Hippocampal formation (tissue), 2 donors: Measurements from ENCODE around the gene DNAH14.
"Not testable (repeated sequence)": the region's sequence is repeated elsewhere in the genome, so short reads cannot be mapped to it uniquely, and the experiment has no call there.

Source experiments
- DNase-seq, 2 donors: peaks; one replicate each; lab custom pipeline; 2025; lab: John Stamatoyannopoulos, UW

Gene DNAH14

DNA sequence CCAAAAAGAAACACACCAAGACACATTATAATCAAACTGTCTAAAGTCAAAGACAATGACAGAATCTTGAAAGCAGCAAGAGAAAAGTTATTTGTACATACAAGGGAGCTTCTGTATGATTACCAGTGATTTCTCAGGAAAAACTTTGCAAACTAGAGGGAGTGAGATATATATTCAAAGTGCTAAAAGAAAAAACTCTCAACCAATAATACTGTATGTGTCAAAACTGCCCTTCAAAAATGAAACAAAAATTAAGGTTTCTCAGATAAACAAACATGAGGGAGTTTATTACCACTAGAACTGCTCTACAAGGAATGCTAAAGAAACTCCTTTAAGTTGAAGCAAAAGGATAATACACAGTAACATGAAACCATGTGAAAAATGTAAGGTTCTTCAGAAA lies 418.9 kb downstream of the DNAH14 start:
- DNase-seq, result no peak

DNA sequence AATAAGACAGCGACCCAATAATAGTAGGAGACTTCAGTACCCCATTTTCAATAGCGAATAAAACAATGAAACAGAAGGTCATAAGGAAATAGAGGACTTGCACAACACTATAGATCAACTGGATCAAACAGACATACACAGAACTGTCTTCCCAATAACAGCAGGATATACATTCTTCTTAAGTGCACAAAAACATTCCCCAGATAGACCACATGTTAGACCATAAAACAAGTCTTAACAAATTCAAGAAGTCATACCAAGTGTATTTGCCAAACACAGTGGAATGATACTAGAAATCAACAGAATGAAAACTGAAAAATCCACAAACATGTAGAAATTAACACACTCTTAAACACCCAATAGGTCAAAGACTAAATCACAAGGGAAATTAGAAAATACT lies 420.4 kb downstream of the DNAH14 start:
- DNase-seq, result no peak

DNA sequence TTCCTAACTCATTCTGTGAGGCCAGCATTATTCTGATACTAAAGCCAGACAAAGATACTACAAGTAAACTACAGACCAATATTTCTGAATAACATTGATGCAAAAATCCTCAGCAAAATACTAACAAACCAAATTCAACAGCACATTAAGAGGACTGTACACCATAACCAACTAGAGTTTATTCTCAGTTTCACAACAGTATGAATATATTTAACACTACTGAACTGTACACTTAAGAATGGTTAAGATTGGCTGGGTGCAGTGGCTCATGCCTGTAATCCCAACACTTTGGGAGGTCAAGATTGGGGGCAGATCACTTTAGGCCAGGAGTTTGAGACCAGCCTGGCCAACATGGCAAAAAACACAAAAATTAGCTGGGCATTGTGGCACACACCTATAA lies 421.4 kb downstream of the DNAH14 start:
- DNase-seq, result no peak

DNA sequence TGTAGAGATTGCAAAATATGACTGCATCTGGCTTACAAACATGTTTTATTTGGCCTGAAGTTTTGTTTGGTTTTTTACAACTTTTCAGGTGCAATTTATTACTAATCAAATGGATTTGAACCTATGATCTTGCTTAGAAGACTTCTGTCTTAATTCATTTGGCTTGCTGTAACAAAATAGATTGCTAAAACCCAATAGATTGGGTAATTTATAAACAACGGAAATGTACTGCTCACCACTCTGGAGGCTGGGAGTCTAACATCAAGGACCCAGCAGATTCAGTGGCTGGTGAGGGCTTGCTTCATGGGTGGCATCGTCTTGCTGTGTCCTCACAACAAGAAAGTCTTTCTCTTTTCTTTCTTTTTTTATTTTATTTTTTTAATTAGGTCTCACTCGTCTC lies 425.4 kb downstream of the DNAH14 start:
- DNase-seq, result no peak

DNA sequence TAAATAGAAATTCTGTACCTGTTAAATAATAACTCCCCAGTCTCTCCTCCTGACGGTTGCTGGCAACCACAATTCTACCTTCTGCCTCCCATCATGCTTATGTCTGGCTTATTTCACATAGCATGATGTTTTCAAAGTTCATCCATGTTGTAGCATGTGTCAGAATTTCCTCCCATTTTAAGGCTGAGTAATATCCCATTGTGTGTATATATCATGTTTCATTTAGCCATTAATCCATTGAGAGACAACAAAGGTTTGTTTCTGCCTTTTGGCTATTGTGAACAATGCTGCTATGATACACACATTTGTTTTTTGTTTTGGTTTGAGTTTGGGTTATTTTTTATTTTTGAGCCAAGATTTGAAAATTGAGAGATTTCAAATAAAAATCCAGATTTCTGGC lies 426.4 kb downstream of the DNAH14 start:
- no peak for DNase-seq

DNA sequence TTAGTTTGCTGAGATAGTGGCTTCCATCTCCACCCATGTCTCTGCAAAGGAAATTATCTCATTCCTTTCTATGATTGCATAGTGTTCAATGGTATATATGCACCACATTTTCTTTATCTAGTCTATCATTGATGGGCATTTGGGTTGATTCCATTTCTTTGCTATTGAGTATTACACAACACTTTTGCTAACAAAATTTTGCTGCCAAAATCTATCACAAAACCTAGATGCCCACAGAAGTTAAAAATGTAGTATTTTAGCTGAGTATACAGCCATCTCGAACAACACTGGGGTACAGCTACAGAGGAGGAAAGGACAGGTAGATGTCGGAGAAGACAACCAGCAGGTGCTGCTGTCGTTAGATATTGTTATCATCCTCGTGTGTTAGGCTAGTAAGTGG lies 430.6 kb downstream of the DNAH14 start:
- no peak for DNase-seq

DNA sequence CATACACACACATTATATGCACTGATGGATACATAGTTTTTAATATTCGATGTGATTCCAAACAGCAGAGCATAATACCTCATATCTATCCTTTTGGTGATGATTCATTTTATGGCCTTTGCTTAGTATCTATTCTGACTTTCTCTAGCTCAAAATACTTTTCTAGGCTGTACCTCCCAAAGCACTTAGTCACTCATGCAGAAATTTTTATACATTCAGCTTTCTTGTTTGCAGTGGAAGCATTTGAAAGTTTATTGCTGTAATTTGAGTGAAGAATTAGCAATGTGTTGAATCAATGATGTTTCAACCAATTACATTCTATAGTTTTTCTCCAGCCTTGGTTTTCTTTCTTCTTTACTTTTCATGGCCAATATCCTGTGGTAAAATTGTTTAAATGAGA lies 431.7 kb downstream of the DNAH14 start:
- no peak for DNase-seq

DNA sequence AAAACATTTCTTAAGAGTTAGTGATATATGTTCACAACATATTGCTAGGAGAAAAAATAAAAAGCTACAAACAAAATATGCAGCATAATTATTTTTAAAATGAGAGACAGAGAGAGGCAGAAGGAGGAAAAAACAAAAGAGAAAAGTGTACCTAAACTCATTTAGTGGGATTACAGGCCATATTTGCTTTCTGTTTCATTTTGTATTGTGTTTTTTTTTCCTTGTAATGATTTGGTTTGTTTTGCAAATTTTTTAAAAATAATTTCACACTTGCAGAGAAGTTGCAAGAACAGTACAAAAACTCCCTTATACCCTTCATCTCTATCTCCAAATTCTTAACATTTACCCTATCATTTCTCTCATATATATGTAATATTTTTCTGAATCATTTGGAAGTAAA lies 433.3 kb downstream of the DNAH14 start:
- no peak for DNase-seq

DNA sequence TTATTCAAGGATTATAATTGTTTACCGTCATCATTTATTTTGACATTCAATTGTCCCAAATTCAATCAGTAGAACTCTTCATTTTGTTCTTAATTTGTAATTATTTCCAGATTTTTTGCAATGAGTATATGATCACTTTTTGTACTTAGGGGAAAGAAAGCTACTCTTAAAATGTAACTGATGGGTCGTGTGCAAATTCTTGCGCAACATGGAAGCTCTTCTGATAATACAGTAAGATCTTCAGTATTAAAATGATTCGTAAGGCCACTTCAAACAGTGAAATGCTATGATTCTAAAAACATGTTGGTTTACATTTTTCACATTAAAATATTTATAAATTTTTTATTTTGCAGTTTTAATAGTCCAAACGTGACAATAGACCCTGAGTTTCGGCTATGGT lies 435.0 kb downstream of the DNAH14 start:
- DNase-seq, result no peak

DNA sequence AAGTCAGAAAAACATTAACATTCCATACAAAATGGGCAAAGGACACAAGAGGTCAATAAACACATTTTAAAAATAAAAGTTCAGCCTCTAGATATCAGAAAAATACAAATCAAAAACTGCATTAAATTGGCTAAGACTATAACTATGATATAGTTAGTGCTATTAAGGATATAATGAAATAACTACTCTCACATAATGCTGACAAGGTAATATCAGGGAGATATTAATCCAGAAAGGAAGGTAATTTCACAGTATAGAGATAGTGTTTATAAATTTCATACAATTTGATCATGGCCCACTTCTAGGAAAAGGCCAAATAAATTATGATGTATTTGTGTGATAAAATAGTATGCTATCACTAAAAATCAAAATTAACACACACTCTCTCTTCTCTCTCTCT lies 436.5 kb downstream of the DNAH14 start:
- no peak for DNase-seq

DNA sequence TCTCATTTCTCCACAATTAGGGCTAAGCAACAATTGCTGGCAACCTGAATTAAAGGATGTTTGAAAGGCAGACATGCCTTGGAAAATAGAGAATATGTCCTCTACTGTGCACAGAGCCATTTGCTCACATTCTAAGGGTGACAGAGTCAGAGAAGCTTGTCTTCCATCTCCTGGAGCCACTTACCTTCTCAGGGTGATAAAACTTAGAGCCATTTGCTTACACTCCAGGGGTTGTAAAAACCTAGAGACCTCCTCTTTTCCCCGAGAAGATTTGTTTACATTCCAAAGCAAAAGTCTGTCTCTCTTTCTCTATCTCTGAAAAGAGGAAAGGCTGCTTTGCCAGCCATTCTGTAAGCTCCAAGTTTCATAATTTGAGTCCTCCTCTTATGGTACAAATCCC lies 437.1 kb downstream of the DNAH14 start:
- no peak for DNase-seq

DNA sequence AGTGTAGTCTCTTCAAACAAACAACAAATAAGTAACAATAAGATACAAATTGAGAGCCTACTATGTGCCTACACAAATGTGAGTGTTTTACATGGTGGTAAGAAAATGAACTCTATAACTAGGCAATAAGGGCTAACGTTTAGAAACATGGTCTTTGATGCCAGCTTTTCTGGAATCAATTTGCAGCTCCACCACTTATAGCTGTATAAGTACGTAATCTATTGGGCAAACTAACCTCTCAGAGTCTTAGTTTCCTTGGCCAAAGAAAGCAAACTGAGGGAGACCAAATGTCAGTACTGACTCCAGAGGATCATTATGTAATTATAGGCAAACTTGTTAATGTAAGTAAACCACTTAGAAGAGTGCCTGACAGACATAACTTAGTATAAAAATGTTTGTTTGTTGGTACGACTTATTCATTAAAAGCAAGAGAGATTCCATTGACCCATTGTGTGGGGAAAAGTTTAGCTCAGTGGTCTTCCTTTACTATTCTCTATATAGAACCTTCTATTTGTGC lies 438.6 kb downstream of the DNAH14 start:
- DNase-seq, result no peak

DNA sequence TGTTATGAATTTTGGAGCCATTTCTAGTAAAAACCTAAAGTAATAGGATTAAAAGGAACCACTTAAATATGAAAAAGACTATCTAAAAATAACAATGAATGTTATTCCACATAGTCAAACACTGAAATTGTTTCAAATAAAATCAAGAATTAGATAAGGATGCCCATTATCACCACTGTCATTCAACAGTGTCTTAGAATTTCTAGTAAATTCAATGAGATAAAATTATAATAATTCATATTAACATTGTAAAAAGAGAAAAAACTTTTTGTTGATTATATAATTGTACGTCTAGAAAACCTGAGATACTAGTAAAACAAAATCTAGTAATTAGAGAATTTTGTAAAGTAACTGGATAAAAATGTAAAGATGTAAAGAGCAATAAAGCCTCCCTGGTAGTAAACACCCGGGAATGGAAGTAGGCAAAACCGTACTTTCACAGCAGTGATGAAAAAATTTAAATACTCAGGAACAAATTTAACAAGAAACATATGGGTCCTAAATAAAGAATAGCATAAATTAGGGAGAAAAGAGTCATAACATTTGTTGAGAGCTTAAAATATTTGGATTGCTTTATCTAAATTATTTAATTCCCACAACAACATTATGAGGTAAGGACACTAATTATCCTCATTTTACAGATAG lies 442.0 kb downstream of the DNAH14 start:
- no peak for DNase-seq

DNA sequence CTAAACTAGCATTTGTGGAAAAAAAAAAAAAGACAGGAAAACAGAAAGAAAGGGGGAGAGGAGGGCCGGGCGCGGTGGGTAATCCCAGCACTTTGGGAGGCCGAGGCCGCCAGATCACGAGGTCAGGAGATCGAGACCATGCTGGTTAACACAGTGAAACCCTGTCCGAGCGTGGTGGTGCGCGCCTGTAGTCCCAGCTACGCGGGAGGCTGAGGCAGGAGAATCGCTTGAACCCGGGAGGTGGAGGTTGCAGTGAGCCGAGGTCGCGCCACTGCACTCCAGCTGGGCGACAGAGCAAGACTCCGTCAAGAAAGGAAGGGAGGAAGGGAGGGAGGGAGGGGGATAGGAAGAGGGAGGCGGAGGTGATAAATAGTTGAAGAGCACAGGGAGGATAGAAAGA lies 443.7 kb downstream of the DNAH14 start:
- DNase-seq, result no peak

DNA sequence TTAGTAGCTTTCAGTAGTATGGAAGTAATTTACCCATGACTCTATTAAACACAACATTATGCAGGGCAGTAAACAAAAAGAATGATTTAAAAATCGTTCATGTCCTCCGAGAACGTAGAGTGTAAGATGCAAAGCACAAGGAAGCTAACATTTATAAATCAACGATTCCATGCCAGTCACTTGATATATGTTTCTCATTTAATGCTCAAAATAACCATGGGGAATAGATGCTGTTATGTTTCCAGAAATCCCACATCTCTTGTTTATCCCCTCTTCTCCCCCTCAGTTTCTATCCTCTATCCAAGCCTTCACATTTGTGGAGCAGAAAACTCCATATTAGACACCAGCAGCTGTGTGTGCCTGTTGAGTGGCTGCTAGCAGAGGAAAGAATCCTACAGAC lies 445.5 kb downstream of the DNAH14 start:
- DNase-seq, result no peak

DNA sequence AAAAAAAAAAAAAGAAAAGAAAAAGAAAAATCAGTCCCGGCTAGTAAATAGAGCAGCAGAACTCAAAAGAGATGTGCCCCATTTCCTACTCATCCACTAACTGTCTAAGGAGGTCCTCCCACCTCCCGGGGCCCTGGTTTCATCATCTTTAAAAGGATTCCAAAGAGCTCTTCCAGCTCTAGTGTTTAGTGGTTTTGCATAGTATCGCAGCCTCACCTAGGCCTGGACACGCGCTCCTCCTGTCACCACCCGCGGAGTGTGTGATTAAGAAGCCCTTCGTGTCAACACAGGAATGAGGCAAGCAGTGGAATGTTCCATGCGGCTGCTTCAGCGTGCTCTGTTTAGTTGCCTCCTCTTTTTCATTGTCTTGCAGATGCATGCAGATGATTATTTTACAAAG lies 449.4 kb downstream of the DNAH14 start:
- DNase-seq, result no peak

DNA sequence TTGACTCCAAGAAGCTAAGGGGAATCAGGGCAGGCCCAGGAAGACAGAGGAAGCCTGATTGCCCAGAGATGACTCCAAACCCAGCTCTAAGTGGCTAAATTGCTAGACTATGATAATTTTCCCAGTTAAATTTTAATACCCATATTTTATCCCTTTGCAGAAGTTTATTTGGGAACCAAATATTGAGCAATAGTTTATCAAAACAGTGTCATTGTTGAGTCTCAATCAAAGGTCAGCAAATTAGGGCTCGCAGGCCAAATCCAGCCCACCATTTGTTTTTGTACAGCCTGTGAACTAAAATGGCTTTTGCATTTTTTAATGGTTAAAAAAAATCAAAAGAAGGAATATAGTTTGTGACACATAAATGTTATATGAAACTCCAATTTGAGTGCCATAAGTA lies 451.2 kb downstream of the DNAH14 start:
- no peak for DNase-seq

DNA sequence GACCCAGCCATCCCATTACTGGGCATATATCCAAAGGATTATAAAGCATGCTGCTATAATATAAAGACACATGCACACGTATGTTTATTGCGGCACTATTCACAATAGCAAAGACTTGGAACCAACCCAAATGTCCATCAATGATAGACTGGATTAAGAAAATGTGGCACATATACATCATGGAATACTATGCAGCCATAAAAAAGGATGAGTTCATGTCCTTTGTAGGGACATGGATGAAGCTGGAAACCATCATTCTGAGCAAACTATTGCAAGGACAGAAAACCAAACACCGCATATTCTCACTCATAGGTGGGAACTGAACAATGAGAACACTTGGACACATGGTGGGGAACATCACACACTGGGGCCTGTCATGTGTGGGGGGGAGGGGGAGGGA lies 457.4 kb downstream of the DNAH14 start:
- not testable (repeated sequence) for DNase-seq

DNA sequence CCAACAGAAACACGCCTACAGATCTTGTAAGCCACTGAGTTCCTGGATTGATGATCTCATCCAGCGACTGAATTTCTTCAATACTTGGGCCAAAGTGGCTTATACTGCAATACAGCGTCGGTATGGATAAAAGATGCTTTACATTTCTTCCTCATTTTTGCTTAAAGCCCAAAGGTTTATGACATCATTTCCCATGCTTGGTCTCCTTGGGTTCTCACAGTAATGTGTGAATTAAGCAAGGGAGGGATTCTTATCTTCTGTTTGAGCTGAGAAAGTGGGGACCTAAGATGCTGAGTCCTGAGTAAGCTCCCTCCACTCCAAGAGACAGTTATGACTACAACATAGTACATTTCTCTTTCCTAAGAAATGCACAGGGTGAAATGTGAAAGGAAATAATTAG lies 458.9 kb downstream of the DNAH14 start:
- DNase-seq, result no peak

DNA sequence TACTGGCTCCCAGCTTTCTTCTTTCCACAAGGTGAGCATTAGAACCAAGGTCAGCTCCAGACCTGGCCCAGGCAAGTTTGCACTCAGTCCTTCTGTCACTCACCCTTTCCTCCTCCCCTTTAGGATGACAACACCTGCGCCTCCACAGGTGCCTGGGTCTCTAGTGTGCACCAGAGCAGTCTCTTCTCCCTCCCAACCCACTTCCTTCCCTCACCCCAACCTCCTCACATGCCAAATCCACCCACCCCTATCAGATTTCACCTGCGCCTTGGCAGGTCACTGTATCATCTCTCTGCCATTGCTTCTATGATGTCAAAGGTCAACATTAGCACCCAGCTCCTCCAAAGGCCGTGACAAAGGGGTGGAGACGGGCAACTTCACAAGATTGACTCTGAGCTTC lies 460.4 kb downstream of the DNAH14 start:
- no peak for DNase-seq

DNA sequence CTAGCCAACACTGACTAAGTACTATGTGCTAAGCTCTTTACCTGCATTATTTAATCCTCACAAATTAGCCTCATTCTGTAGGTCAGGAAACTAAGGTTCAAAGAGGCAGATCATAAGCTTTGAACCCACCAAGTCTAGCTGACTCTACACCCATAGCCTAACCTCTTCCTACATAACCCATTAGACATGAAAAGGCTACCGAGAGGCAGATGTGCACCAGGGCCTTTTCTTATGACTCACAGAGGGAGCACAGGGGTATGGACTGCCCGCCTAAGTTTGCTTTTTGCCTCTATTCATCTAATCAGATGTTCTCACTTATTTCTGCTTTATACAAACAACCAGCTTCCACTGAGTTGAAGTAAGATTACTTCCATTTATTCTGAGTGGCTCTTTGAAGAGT lies 466.9 kb downstream of the DNAH14 start:
- DNase-seq, result no peak

DNA sequence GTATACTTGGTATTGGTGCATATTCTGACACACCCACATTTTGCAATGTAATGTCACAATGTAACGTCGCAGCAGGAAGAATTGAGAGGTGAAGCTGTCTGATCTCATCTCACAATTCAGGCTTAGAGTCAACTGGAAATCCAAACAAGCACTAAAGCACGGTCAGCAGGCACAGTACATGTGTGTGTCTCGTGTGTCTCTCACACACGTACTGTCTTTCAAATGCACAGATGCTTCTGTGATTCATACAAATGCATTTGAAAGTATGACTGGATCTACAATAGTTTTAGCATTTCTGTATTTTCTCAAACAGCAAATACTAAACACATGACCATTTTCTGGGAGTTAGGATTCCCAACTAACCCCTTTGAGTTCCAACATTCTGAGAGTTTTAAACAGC lies 471.5 kb downstream of the DNAH14 start:
- DNase-seq, result no peak

DNA sequence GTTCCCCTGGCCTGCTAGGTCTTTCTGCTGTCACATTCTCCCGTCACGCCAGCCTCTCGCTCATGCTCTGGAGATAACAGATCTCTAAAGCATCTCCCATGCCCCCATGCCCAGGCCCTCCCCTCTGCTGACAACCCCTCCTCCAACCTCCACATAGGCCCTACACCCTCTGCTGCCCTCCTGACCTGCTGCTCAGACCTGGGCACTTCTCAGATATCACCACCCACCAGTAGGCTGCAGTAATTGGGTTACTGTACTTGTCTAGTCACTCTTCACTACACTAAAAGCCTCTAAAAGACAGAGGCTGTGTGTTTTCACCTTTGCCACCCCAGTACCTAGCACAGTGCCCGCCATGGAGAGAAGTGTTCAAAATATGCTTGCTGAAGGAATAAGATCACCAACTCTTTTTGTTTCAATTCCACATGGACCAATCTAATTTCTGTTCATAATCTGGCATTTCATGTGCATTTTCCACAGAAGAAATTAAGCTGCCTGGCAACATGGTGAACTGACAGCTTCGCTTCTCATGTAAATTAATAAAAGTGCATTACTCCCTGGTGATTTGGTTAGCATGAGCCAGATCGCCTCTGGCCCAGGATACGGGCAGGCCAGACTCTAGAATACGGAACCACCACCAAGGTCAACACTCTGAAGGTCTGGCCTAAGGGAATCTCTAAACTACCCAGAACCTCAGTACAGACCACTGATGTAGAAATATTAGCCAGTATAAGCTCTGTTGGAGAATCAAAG lies 477.7 kb downstream of the DNAH14 start:
- no peak for DNase-seq

DNA sequence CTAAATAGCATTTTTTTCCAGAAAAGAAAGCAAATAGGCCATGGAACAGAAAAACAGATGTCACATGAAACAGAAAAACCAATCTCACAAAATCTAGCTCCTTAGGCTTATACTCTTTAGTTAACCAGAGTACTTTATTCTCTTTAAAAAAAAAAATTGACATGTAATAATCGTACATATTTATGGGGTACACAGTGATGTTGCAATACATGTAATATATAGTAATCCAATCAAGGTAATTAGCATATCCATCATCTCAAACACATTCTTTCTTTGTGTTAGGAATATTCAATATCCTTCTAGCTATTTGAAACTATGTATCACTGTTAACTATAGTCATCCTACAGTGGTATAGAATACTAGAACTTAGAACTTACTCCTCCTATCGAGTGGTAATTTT lies 478.3 kb downstream of the DNAH14 start:
- DNase-seq, result no peak
